Hepatocyte (in vitro differentiated cells): Measurements from ENCODE around the gene GRHL1.

Source experiments
- EZH2 ChIP-seq: fragments of 200-600 bp; sonication (generic); IDR thresholded peaks from 2 replicates; pipeline ENCODE4 v1.6.1; 2016; ENCODE audit warnings: antibody characterized with exemption, mild to moderate bottlenecking, borderline replicate concordance
- EZH2phosphoT487 ChIP-seq: fragments of 200-600 bp; sonication (generic); IDR thresholded peaks from one replicate; pipeline ENCODE4 v1.6.1; 2018; ENCODE audit warnings: antibody characterized with exemption, mild to moderate bottlenecking, low read depth, moderate library complexity; ENCODE audit not compliant: unreplicated experiment, severe bottlenecking
- TF ChIP-seq, protein P1 (sequence below): fragments of 200-600 bp; sonication (generic); IDR thresholded peaks from 2 replicates; pipeline ENCODE4 v1.5.1; 2016; ENCODE audit warnings: antibody characterized with exemption, mild to moderate bottlenecking; ENCODE audit not compliant: poor library complexity

DNA sequence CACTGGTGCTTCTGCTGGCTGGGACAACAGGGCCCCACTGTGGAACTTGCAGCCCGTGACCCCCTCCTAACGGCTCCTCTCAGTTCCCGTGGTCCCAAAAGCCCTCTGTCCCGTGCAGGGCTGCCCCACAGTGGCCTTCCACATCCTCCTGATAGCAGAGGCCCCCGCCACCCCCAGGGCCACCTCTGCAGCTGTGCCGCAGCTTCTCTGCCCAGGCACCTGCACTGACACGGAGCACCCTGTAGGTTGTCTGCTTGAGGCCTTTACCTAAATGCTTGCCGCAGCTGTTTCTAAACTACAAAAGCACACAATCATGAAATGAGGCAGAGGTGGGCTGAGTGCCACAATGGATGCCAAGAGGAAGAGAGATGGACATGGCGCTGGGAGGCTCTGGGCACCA lies 13.5 kb upstream of the GRHL1 start:
- TF ChIP-seq, protein P1, sequence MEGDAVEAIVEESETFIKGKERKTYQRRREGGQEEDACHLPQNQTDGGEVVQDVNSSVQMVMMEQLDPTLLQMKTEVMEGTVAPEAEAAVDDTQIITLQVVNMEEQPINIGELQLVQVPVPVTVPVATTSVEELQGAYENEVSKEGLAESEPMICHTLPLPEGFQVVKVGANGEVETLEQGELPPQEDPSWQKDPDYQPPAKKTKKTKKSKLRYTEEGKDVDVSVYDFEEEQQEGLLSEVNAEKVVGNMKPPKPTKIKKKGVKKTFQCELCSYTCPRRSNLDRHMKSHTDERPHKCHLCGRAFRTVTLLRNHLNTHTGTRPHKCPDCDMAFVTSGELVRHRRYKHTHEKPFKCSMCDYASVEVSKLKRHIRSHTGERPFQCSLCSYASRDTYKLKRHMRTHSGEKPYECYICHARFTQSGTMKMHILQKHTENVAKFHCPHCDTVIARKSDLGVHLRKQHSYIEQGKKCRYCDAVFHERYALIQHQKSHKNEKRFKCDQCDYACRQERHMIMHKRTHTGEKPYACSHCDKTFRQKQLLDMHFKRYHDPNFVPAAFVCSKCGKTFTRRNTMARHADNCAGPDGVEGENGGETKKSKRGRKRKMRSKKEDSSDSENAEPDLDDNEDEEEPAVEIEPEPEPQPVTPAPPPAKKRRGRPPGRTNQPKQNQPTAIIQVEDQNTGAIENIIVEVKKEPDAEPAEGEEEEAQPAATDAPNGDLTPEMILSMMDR: no peak
- TF ChIP-seq EZH2phosphoT487 (no peak), EZH2 (no peak)
